H9 (cell line): ENCODE data around the gene JUNB. TPM values are rescaled to one million over a fixed set of nuclear protein-coding genes. Genes with fewer than 3 reads are reported as not detected.

Experiments used
- DNase-seq: peaks from one replicate; pipeline ENCODE4 v3.0.0-alpha.2; 2017
- H2AFZ ChIP-seq: one replicate; pipeline ENCODE4 v1.6.1; 2013; ENCODE audit warnings: mild to moderate bottlenecking, low read length, control low read depth, moderate library complexity
- H2AK5ac ChIP-seq: 2 replicates; pipeline ENCODE4 v1.6.1; 2013; ENCODE audit warnings: low read length, control low read depth, mixed read lengths; ENCODE audit not compliant: insufficient read length
- H2BK120ac ChIP-seq: one replicate; pipeline ENCODE4 v1.6.1; 2013; ENCODE audit warnings: low read depth, mild to moderate bottlenecking, low read length, control low read depth, inconsistent platforms; ENCODE audit not compliant: poor library complexity, severe bottlenecking
- H2BK12ac ChIP-seq: 2 replicates; pipeline ENCODE4 v1.6.1; 2013; ENCODE audit warnings: low read length, control low read depth, mixed read lengths, low read depth; ENCODE audit not compliant: insufficient read length
- H2BK15ac ChIP-seq: 2 replicates; pipeline ENCODE4 v1.6.1; 2013; ENCODE audit warnings: low read depth, low read length, control low read depth
- H2BK20ac ChIP-seq: one replicate; pipeline ENCODE4 v1.6.1; 2013; ENCODE audit warnings: low read depth, mild to moderate bottlenecking, low read length, control low read depth, inconsistent platforms; ENCODE audit not compliant: poor library complexity, severe bottlenecking
- H2BK5ac ChIP-seq: 2 replicates; pipeline ENCODE4 v1.6.1; 2013; ENCODE audit warnings: low read length, control low read depth, mixed read lengths; ENCODE audit not compliant: insufficient read length
- H3K14ac ChIP-seq: 2 replicates; pipeline ENCODE4 v1.6.1; 2013; ENCODE audit warnings: low read length, control low read depth; ENCODE audit not compliant: insufficient read depth
- H3K18ac ChIP-seq: 2 replicates; pipeline ENCODE4 v1.6.1; 2013; ENCODE audit warnings: low read depth, mild to moderate bottlenecking, mixed read lengths, low read length, control low read depth; ENCODE audit not compliant: insufficient read length
- H3K23ac ChIP-seq: 2 replicates; pipeline ENCODE4 v1.6.1; 2013; ENCODE audit warnings: low read length, control low read depth, mixed read lengths, low read depth; ENCODE audit not compliant: insufficient read length
- H3K23me2 ChIP-seq: 2 replicates; pipeline ENCODE4 v1.6.1; 2013; ENCODE audit warnings: low read depth, mild to moderate bottlenecking, mixed read lengths, low read length, control low read depth; ENCODE audit not compliant: insufficient read length, poor library complexity, severe bottlenecking
- H3K27ac ChIP-seq: 2 replicates; pipeline ENCODE4 v1.5.1; 2013; ENCODE audit warnings: low read length, control low read depth, mixed read lengths, low read depth; ENCODE audit not compliant: insufficient read length
- H3K27me3 ChIP-seq: 2 replicates; pipeline ENCODE4 v1.6.1; 2013; ENCODE audit warnings: low read length, control low read depth, inconsistent platforms; ENCODE audit not compliant: insufficient read depth
- H3K4ac ChIP-seq: 2 replicates; pipeline ENCODE4 v1.6.1; 2013; ENCODE audit warnings: low read depth, mild to moderate bottlenecking, control low read depth, inconsistent platforms, low read length, moderate library complexity
- H3K4me1 ChIP-seq: 2 replicates; pipeline ENCODE4 v1.6.1; 2013; ENCODE audit warnings: low read length, control low read depth, inconsistent platforms; ENCODE audit not compliant: insufficient read depth
- H3K4me2 ChIP-seq: 2 replicates; pipeline ENCODE4 v1.6.1; 2013; ENCODE audit warnings: low read length, control low read depth, mixed read lengths; ENCODE audit not compliant: insufficient read length, insufficient read depth
- H3K56ac ChIP-seq: 2 replicates; pipeline ENCODE4 v1.6.1; 2013; ENCODE audit warnings: low read depth, mild to moderate bottlenecking, mixed read lengths, low read length, control low read depth; ENCODE audit not compliant: insufficient read length
- H3K79me1 ChIP-seq: 2 replicates; pipeline ENCODE4 v1.6.1; 2013; ENCODE audit warnings: low read depth, mild to moderate bottlenecking, moderate library complexity, low read length, control low read depth, inconsistent platforms; ENCODE audit not compliant: insufficient read depth, poor library complexity, severe bottlenecking
- H3K79me2 ChIP-seq: 2 replicates; pipeline ENCODE4 v1.6.1; 2013; ENCODE audit warnings: low read length, control low read depth, inconsistent platforms; ENCODE audit not compliant: insufficient read depth
- H3K9ac ChIP-seq: 2 replicates; pipeline ENCODE4 v1.6.1; 2013; ENCODE audit warnings: low read length, control low read depth, mixed read lengths; ENCODE audit not compliant: insufficient read length; ENCODE audit errors: extremely low read depth
- H3K9me3 ChIP-seq: one replicate; pipeline ENCODE4 v1.6.1; 2013; ENCODE audit warnings: low read depth, low read length, inconsistent platforms; ENCODE audit not compliant: control insufficient read depth
- H3T11ph ChIP-seq: one replicate; pipeline ENCODE4 v1.6.1; 2013; ENCODE audit warnings: mild to moderate bottlenecking, low read length, control low read depth, inconsistent platforms
- H4K20me1 ChIP-seq: one replicate; pipeline ENCODE4 v1.6.1; 2013; ENCODE audit not compliant: control insufficient read depth, insufficient read length, insufficient read depth
- H4K5ac ChIP-seq: 2 replicates; pipeline ENCODE4 v1.6.1; 2013; ENCODE audit warnings: low read depth, mild to moderate bottlenecking, mixed read lengths, low read length, control low read depth; ENCODE audit not compliant: insufficient read length
- H4K8ac ChIP-seq: replicated peaks from 2 replicates; pipeline ENCODE4 v1.6.1; 2013; ENCODE audit warnings: low read length, control low read depth, mixed read lengths, low read depth; ENCODE audit not compliant: insufficient read length
- H4K91ac ChIP-seq: 2 replicates; pipeline ENCODE4 v1.6.1; 2013; ENCODE audit warnings: low read depth, mild to moderate bottlenecking, moderate library complexity, mixed read lengths, low read length, control low read depth; ENCODE audit not compliant: insufficient read length
- H3K27ac Mint-ChIP-seq, 3 experiments: 2 replicates in 2 of 3; 3 replicates in 1 of 3; pipeline ENCODE4 v1.8.0; 2020 to 2021; ENCODE audit warnings: mixed read lengths in 3 of 3, mild to moderate bottlenecking in 1 of 3, moderate library complexity in 1 of 3
- H3K27me3 Mint-ChIP-seq: 2 replicates; pipeline ENCODE4 v1.8.0; 2021; ENCODE audit warnings: low read depth, mild to moderate bottlenecking, moderate library complexity, mixed read lengths
- H3K36me3 Mint-ChIP-seq, 3 experiments: 2 replicates in 2 of 3; 3 replicates in 1 of 3; pipeline ENCODE4 v1.8.0; 2020 to 2021; ENCODE audit warnings: low read depth in 3 of 3, mixed read lengths in 3 of 3; ENCODE audit not compliant: insufficient read depth in 1 of 3
- H3K4me1 Mint-ChIP-seq, 2 experiments: 2 replicates each; pipeline ENCODE4 v1.8.0; 2020; ENCODE audit warnings: mixed read lengths in 2 of 2
- H3K4me3 Mint-ChIP-seq, 2 experiments: 2 replicates in 1 of 2; 3 replicates in 1 of 2; pipeline ENCODE4 v1.8.0; 2020 to 2021; ENCODE audit warnings: mild to moderate bottlenecking in 2 of 2, mixed read lengths in 2 of 2, moderate library complexity in 1 of 2
- H3K9me3 Mint-ChIP-seq, 2 experiments: 2 replicates in 1 of 2; 3 replicates in 1 of 2; pipeline ENCODE4 v1.8.0; 2020; ENCODE audit warnings: mild to moderate bottlenecking in 2 of 2, mixed read lengths in 2 of 2, moderate library complexity in 1 of 2
- WGBS: extraction: QIAGEN DNeasy Blood & Tissue Kit; methylation state at CpG from one replicate; pipeline ENCODE4 v1.1.7; 2013; ENCODE audit warnings: missing lambda C conversion rate, low lambda C conversion rate, mixed read lengths; ENCODE audit not compliant: insufficient read length; ENCODE audit errors: extremely low coverage; 5-methylcytosine and 5-hydroxymethylcytosine counted together
- microRNA-seq: library from miRNA; unstranded; fragments of <30 nt; microRNA quantifications from one replicate; pipeline ENCODE4, GENCODE V29; 2020; ENCODE audit warnings: borderline microRNAs expressed
- total RNA-seq: library from RNA; stranded (reverse); gene quantifications from 2 replicates; pipeline ENCODE4 v1.2.1, GENCODE V29; 2021
- TF ChIP-seq, protein P1 (sequence below): fragments of 200-600 bp; sonication (generic); conservative IDR thresholded peaks from 3 replicates; pipeline ENCODE4 v1.8.0; 2021; ENCODE audit warnings: antibody characterized with exemption, mild to moderate bottlenecking

Gene JUNB
- total RNA-seq, 1 experiment from 2014 or later: 15.9 TPM

DNA sequence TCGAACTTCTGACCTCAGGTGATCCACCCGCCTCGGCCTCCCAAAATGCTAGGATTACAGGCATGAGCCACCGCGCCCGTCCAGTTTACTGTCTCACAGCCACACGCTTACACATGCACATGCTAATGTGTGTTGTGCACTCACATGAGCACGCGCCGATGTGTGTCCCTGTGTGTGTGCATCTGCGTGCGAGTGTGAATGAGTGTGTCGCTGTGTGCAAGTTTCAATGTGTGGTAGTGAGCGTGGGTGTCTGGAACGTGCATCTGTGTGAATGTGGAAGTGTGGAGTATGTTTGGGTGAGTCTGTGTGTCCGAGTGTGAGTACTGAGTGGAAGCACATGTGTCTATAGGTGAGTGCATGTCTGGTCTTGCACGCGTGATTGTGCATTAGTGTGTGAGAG lies 51.2 kb downstream of the JUNB start:
- H2BK12ac ChIP-seq: no peak overlapping the region
- H3K18ac ChIP-seq: no peak overlapping the region
- H3K4me1 Mint-ChIP-seq: peaks cover 29 to 32% of the 10 kb centered on the region in 2 experiments
- DNase-seq: no peak
- H3K27ac Mint-ChIP-seq: peak overlapping the region in 1 of 3 experiments; percentile 6; a peak in 2 of 7 replicates
- H3K23ac ChIP-seq: no peak overlapping the region
- TF ChIP-seq, protein P1, sequence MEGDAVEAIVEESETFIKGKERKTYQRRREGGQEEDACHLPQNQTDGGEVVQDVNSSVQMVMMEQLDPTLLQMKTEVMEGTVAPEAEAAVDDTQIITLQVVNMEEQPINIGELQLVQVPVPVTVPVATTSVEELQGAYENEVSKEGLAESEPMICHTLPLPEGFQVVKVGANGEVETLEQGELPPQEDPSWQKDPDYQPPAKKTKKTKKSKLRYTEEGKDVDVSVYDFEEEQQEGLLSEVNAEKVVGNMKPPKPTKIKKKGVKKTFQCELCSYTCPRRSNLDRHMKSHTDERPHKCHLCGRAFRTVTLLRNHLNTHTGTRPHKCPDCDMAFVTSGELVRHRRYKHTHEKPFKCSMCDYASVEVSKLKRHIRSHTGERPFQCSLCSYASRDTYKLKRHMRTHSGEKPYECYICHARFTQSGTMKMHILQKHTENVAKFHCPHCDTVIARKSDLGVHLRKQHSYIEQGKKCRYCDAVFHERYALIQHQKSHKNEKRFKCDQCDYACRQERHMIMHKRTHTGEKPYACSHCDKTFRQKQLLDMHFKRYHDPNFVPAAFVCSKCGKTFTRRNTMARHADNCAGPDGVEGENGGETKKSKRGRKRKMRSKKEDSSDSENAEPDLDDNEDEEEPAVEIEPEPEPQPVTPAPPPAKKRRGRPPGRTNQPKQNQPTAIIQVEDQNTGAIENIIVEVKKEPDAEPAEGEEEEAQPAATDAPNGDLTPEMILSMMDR: no peak
- H3K9ac ChIP-seq: no peak overlapping the region
- no peak overlapping the region for H3K56ac ChIP-seq
- no peaks in the 10 kb centered on the region for H3K79me1 ChIP-seq
- H3K23me2 ChIP-seq: peaks cover 2% of the 10 kb centered on the region
- H3K27ac ChIP-seq: no peak overlapping the region
- no peak overlapping the region for H2BK20ac ChIP-seq
- H3K4ac ChIP-seq: no peak overlapping the region
- peaks cover 0 to 8% (median 8%) of the 10 kb centered on the region in 3 experiments; a peak in 6 of 7 replicates for H3K36me3 Mint-ChIP-seq
- no peaks in the 10 kb centered on the region for H3K79me2 ChIP-seq
- H3K9me3 ChIP-seq: no peaks in the 10 kb centered on the region
- H3K4me2 ChIP-seq: no peak overlapping the region
- no peak overlapping the region for H2BK5ac ChIP-seq
- no peak overlapping the region for H3K14ac ChIP-seq
- no peaks in the 10 kb centered on the region for H3K9me3 Mint-ChIP-seq
- no peak overlapping the region for H4K91ac ChIP-seq
- no peak overlapping the region for H2BK15ac ChIP-seq
- no CpG with 5 or more reads among the region's 18 CpGs for WGBS
- peaks cover 9% of the 10 kb centered on the region for H3K27me3 Mint-ChIP-seq
- H2AK5ac ChIP-seq: no peak overlapping the region
- H4K20me1 ChIP-seq: no peaks in the 10 kb centered on the region
- no peak overlapping the region for H4K8ac ChIP-seq
- H3T11ph ChIP-seq: no peak overlapping the region
- H4K5ac ChIP-seq: no peak overlapping the region
- no peaks in the 10 kb centered on the region for H3K27me3 ChIP-seq
- 0 out of 2 replicates have a peak, but pooled peaks cover 2% of the 10 kb centered on the region for H3K4me1 ChIP-seq
- no peak overlapping the region for H2AFZ ChIP-seq
- H2BK120ac ChIP-seq: no peak overlapping the region
- H3K4me3 Mint-ChIP-seq: no peak overlapping the region

Small RNA genes within 50 kb of the gene (microRNA-seq; reads per million reads assigned to microRNA genes)
- not detected for gene MIR5684

Other genes with a start within 250 kb of the JUNB start
- gene ZNF564, start 240.0 kb upstream of the JUNB start, total RNA-seq: 9.4 and 11.3 TPM in 2 replicates
- 9.7 and 10.1 TPM in 2 replicates for gene ZNF490, start 180.7 kb upstream of the JUNB start, total RNA-seq
- 20.2 and 22.8 TPM in 2 replicates for gene ZNF791, start 180.6 kb upstream of the JUNB start, total RNA-seq
- gene MAN2B1, start 124.7 kb upstream of the JUNB start, total RNA-seq: 89.2 and 93.5 TPM in 2 replicates
- 19.2 and 21.0 TPM in 2 replicates for gene WDR83, start 124.7 kb upstream of the JUNB start, total RNA-seq
- gene DHPS, start 109.6 kb upstream of the JUNB start, total RNA-seq: 82.9 and 94.9 TPM in 2 replicates
- not detected in 2 replicates for gene GNG14, start 103.5 kb upstream of the JUNB start, total RNA-seq
- 10.8 and 11.7 TPM in 2 replicates for gene FBXW9, start 94.9 kb upstream of the JUNB start, total RNA-seq
- 149 and 159 TPM in 2 replicates for gene TNPO2, start 67.6 kb upstream of the JUNB start, total RNA-seq
- 154 and 161 TPM in 2 replicates for gene TRIR, start 56.8 kb upstream of the JUNB start, total RNA-seq
- 81.3 and 81.6 TPM in 2 replicates for gene GET3, start 54.0 kb upstream of the JUNB start, total RNA-seq
- gene BEST2, start 39.7 kb upstream of the JUNB start, total RNA-seq: 1.6 and 2.0 TPM in 2 replicates
- gene HOOK2, start 15.9 kb upstream of the JUNB start, total RNA-seq: 56.8 and 64.7 TPM in 2 replicates
- 468 and 485 TPM in 2 replicates for gene PRDX2, start 10.3 kb downstream of the JUNB start, total RNA-seq
- 45.8 and 48.1 TPM in 2 replicates for gene THSD8, start 10.6 kb downstream of the JUNB start, total RNA-seq
- gene RNASEH2A, start 15.1 kb downstream of the JUNB start, total RNA-seq: 79.5 and 86.0 TPM in 2 replicates
- gene RTBDN, start 43.1 kb downstream of the JUNB start, total RNA-seq: 5.6 and 6.4 TPM in 2 replicates
- gene MAST1, start 47.0 kb downstream of the JUNB start, total RNA-seq: 11.8 and 15.1 TPM in 2 replicates
- gene DNASE2, start 90.0 kb downstream of the JUNB start, total RNA-seq: 23.8 and 26.0 TPM in 2 replicates
- gene KLF1, start 95.7 kb downstream of the JUNB start, total RNA-seq: 0.37 and 0.53 TPM in 2 replicates
- 53.2 and 54.4 TPM in 2 replicates for gene GCDH, start 99.7 kb downstream of the JUNB start, total RNA-seq
- gene SYCE2, start 127.8 kb downstream of the JUNB start, total RNA-seq: 1.4 and 1.9 TPM in 2 replicates
- 108 and 110 TPM in 2 replicates for gene FARSA, start 142.2 kb downstream of the JUNB start, total RNA-seq
- gene CALR, start 147.1 kb downstream of the JUNB start, total RNA-seq: 887 and 938 TPM in 2 replicates
- gene RAD23A, start 154.4 kb downstream of the JUNB start, total RNA-seq: 62.2 and 67.0 TPM in 2 replicates
- 44.5 and 45.6 TPM in 2 replicates for gene GADD45GIP1, start 165.7 kb downstream of the JUNB start, total RNA-seq
- 0.11 and 0.13 TPM in 2 replicates for gene DAND5, start 178.1 kb downstream of the JUNB start, total RNA-seq
- gene NFIX, start 204.0 kb downstream of the JUNB start, total RNA-seq: 0.20 and 0.31 TPM in 2 replicates